Tibial artery (tissue), 4 donors: ENCODE results near the gene NXPH1.

Source experiments
- DNase-seq, 2 donors: peaks; one replicate each; pipeline ENCODE4 v3.0.0-alpha.2; 2019
- H3K27ac ChIP-seq, 2 donors: fragments of 200-600 bp; sonication (generic) in 1 of 2; 1 replicate in 1 of 2; 2 replicates in 1 of 2; pipeline ENCODE4 v1.5.1; 2018 to 2019; ENCODE audit warnings: mild to moderate bottlenecking in 1 of 2
- H3K27me3 ChIP-seq, 2 donors: fragments of 200-600 bp; sonication (generic) in 1 of 2; one replicate each; pipeline versions ENCODE4 v1.5.1 to v1.6.0; 2016 to 2019
- H3K36me3 ChIP-seq, 3 donors: fragments of 200-600 bp; sonication (generic) in 2 of 3; one replicate each; pipeline ENCODE4 v1.5.1; 2016 to 2019; ENCODE audit warnings: mild to moderate bottlenecking in 2 of 3
- H3K4me1 ChIP-seq, 4 donors: fragments of 200-600 bp; sonication (generic) in 2 of 4; 1 replicate in 3 of 4; 2 replicates in 1 of 4; pipeline ENCODE4 v1.5.1; 2016 to 2019
- H3K4me3 ChIP-seq, 2 donors: fragments of 200-600 bp; sonication (generic) in 1 of 2; 1 replicate in 1 of 2; 2 replicates in 1 of 2; pipeline ENCODE4 v1.5.1; 2018 to 2019; ENCODE audit warnings: mild to moderate bottlenecking in 2 of 2
- H3K9me3 ChIP-seq, 3 donors: fragments of 200-600 bp; sonication (generic) in 1 of 3; one replicate each; pipeline ENCODE4 v1.5.1; 2016 to 2019
- intact Hi-C: fragments of 100-400 bp; cut with DNase I; formaldehyde crosslinking; loops from one replicate; pipeline ENCODE4 v1.15.0; 2023; ENCODE audit warnings: low total_unique reads
- TF ChIP-seq, protein P1 (sequence below), 2 experiments: fragments of 200-600 bp in 1 of 2; fragments of 450-650 bp in 1 of 2; IDR thresholded peaks; one replicate each; pipeline ENCODE4 v1.5.1; 2017 to 2019; ENCODE audit warnings: antibody characterized with exemption in 2 of 2, mild to moderate bottlenecking in 1 of 2, moderate library complexity in 1 of 2

NXPH1 gene

DNA sequence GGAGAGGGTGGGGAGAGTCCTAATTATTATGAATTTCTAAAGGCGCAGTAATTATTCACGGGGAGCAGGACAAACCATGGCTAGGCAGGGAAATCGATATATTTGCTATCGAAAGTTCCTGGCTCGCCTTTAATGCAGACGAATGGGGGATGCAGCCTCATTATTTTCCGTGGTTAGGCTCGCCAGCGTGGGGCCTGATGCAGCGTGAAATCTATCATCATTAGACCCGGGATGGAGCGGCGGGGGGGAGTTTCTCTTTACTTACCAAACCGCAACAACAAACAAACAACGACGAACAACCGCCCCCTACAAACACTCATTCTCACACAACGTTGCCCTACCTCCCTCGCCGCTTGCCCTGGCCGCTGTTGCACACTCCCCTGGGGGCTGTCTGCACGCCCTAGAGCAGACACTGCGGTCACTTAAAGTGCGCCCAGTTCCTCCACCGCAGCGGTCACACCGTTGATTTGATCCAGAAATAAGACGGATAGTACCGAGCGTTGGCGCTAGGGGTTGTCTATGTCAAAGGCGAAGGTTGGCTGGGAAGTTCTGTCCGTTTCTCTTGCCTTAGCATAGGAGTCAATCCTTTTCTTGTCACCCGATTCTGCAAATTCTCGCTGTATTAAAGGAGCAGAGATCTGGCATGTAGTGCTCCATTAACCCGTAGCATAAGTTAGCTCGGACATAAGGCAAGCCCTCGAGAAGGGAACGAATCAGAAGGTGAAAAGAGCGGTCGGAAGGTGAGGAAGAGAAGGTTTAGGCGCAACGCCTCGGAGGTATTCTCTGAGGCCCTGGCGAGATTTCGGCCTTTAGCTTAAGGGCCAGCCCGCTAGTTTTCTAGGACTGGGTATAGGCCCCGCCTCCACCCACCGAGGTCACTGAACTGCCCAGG lies 10.4 kb downstream of the NXPH1 start:
- TF ChIP-seq, protein P1, sequence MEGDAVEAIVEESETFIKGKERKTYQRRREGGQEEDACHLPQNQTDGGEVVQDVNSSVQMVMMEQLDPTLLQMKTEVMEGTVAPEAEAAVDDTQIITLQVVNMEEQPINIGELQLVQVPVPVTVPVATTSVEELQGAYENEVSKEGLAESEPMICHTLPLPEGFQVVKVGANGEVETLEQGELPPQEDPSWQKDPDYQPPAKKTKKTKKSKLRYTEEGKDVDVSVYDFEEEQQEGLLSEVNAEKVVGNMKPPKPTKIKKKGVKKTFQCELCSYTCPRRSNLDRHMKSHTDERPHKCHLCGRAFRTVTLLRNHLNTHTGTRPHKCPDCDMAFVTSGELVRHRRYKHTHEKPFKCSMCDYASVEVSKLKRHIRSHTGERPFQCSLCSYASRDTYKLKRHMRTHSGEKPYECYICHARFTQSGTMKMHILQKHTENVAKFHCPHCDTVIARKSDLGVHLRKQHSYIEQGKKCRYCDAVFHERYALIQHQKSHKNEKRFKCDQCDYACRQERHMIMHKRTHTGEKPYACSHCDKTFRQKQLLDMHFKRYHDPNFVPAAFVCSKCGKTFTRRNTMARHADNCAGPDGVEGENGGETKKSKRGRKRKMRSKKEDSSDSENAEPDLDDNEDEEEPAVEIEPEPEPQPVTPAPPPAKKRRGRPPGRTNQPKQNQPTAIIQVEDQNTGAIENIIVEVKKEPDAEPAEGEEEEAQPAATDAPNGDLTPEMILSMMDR (IDR thresholded peaks at IDR 0.05): no peak
- no peak for DNase-seq
- H3K9me3 ChIP-seq: no peaks in the 10 kb centered on the region
- intact Hi-C loops: no loop called here
- no peaks in the 10 kb centered on the region for H3K36me3 ChIP-seq
- peaks cover 0 to 12% (median 3%) of the 10 kb centered on the region in 4 donors for H3K4me1 ChIP-seq
- H3K4me3 ChIP-seq: no peak overlapping the region
- H3K27ac ChIP-seq: no peak overlapping the region
- H3K27me3 ChIP-seq: peaks cover 0 to 56% of the 10 kb centered on the region in 2 donors

DNA sequence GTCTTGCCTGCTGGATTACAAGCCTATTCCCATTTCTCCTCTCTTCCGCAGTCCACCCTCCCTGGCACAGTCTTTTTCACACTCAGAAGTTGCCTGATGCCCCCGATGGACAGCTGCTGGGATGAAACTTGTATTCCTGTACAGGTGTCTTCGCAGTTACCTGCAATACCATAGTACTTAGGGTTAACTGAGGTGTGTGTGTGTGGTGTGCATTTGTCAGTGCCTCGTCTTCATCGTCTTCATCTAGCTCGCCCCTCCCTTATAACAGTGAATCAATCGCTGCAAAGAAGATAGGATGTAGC lies 11.0 kb downstream of the NXPH1 start:
- no peaks in the 10 kb centered on the region for H3K9me3 ChIP-seq
- H3K27me3 ChIP-seq: peaks cover 0 to 50% of the 10 kb centered on the region in 2 donors
- H3K4me1 ChIP-seq: peaks cover 0 to 12% (median 3%) of the 10 kb centered on the region in 4 donors
- no peak overlapping the region for H3K27ac ChIP-seq
- H3K4me3 ChIP-seq: no peak overlapping the region
- H3K36me3 ChIP-seq: no peaks in the 10 kb centered on the region
- intact Hi-C loops: no loop called here
- DNase-seq: no peak
- TF ChIP-seq, protein P1 (IDR thresholded peaks at IDR 0.05): no peak

DNA sequence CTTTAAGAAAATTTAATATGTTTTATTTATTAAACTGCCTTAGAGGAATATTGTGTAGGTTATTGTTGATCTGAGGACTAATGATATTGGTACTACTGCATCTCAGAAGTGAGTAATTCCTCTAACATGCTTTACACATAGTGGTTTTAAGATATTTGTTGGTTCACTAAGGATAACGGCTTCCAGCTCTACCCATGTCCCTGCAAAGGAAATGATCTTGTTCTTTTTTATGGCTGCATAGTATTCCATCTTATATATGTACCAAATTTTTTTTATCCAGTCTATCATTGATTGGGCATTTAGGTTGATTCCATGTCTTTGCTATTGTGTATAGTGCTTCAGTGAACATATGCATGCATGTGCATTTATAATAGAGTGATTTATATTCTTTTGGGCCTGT lies 20.1 kb downstream of the NXPH1 start:
- Histone ChIP-seq H3K27ac (no peak overlapping the region), H3K9me3 (no peaks in the 10 kb centered on the region), H3K27me3 (no peaks in the 10 kb centered on the region), H3K4me3 (no peak overlapping the region), H3K36me3 (no peaks in the 10 kb centered on the region), H3K4me1 (no peaks in the 10 kb centered on the region)
- no peak for DNase-seq
- TF ChIP-seq, protein P1 (IDR thresholded peaks at IDR 0.05): no peak
- intact Hi-C loops: no loop called here

DNA sequence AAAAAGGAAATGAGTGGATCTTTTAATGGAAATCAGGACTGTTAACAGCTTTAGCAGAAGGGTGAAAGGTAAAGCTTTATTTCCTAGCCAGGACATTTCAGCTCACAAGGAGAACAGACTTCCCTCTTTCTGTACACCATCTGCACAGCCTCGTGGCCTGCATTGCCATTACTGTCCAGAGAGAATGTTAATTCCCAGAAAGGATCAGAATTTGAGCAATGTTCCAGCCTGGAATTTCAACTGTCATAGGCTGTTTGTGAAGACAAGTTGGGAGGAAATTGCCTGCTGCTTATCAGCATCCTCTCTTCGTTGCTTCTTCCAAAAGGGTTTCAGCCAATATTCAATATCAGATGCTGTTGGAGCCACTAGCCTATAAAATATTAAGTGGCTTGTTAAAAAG lies 22.0 kb downstream of the NXPH1 start:
- H3K4me1 ChIP-seq: no peaks in the 10 kb centered on the region
- no peak overlapping the region for H3K4me3 ChIP-seq
- no peaks in the 10 kb centered on the region for H3K36me3 ChIP-seq
- intact Hi-C loops: no loop called here
- no peaks in the 10 kb centered on the region for H3K9me3 ChIP-seq
- TF ChIP-seq, protein P1 (IDR thresholded peaks at IDR 0.05): no peak
- H3K27me3 ChIP-seq: no peaks in the 10 kb centered on the region
- no peak overlapping the region for H3K27ac ChIP-seq
- DNase-seq: no peak

DNA sequence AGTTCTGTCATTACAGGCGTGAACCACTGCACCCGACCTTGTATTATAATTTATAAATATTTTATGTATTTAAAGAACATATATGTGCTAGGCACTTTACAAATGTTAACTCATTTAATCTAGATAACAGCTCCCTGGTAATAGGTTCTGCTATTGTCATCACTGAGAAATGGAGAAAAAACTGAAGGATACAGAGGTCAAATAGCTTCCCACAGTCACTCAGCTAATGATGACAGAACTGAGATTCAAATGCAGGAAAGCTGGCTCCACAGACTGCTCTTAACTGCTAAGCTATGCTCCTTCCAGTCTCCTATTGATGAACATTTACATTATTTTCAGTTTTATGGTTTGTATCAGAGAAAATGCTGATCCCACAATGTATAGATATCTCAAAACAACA lies 28.9 kb downstream of the NXPH1 start:
- TF ChIP-seq, protein P1 (IDR thresholded peaks at IDR 0.05): no peak
- H3K36me3 ChIP-seq: no peaks in the 10 kb centered on the region
- intact Hi-C loops: no loop called here
- no peak for DNase-seq
- H3K4me3 ChIP-seq: no peak overlapping the region
- no peak overlapping the region for H3K27ac ChIP-seq
- H3K27me3 ChIP-seq: no peaks in the 10 kb centered on the region
- no peaks in the 10 kb centered on the region for H3K9me3 ChIP-seq
- no peaks in the 10 kb centered on the region for H3K4me1 ChIP-seq
